ENCODE data around the gene AFF3.

DNA sequence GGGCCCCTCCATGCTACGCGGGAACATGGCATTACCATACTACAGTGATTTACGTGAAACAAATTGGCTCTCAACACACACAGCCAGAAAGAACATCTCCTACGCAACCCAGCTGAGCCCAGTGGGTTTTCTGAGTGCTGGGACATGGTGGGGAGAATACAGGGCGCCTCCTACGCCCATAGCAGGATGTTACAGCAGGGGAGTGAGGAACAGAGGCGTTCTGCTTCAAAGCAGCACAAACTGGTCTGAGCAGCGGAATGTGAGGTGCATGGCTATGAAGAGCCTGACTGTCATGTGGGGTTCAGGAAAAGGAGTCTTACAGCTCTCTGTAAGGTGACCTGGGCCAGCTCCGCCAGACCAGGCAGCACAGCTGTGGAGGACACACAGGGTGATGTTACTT lies 543.9 kb downstream of the AFF3 start:
- TF ChIP-seq, protein P1, sequence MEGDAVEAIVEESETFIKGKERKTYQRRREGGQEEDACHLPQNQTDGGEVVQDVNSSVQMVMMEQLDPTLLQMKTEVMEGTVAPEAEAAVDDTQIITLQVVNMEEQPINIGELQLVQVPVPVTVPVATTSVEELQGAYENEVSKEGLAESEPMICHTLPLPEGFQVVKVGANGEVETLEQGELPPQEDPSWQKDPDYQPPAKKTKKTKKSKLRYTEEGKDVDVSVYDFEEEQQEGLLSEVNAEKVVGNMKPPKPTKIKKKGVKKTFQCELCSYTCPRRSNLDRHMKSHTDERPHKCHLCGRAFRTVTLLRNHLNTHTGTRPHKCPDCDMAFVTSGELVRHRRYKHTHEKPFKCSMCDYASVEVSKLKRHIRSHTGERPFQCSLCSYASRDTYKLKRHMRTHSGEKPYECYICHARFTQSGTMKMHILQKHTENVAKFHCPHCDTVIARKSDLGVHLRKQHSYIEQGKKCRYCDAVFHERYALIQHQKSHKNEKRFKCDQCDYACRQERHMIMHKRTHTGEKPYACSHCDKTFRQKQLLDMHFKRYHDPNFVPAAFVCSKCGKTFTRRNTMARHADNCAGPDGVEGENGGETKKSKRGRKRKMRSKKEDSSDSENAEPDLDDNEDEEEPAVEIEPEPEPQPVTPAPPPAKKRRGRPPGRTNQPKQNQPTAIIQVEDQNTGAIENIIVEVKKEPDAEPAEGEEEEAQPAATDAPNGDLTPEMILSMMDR (conservative IDR thresholded peaks at IDR 0.05; ENCODE audit: low read depth, low read length) = no peak
- TF ChIP-seq EZH2 (IDR thresholded peaks at IDR 0.05; ENCODE audit: borderline replicate concordance, low read depth, low read length, poor library complexity, severe bottlenecking) = no peak

Data from A673 (cell line).